DMS114 treated with DMSO at 0.1 percent for 48 hours (cell line): Measurements from ENCODE around the gene INPP1.
"Not testable (repeated sequence)": the region's sequence is repeated elsewhere in the genome, so short reads cannot be mapped to it uniquely, and the experiment has no call there.

ENCODE experiments used
- DNase-seq: peaks from one replicate; lab custom pipeline; 2025; ENCODE audit not compliant: unreplicated experiment; lab: John Stamatoyannopoulos, UW

Gene INPP1

DNA sequence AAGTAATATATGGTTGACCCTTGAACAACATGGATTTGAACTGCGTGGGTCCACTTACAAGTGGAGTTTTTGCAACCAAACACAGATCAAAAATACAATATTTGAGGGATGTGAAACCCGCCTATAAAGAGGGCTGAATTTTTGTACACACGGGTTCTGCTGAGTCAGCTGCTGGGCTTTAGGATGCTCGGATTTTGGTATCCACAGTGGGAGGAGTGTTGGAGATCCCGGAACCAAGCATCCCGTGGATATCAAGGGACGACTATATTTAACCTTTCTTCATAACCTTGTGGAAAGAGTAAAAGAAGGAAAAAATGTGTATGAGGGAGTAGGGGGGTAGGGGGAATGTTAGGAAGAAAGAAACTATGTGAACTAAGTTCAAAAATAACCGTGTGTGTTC, 10.0 kb upstream of the INPP1 start:
- no peak for DNase-seq

DNA sequence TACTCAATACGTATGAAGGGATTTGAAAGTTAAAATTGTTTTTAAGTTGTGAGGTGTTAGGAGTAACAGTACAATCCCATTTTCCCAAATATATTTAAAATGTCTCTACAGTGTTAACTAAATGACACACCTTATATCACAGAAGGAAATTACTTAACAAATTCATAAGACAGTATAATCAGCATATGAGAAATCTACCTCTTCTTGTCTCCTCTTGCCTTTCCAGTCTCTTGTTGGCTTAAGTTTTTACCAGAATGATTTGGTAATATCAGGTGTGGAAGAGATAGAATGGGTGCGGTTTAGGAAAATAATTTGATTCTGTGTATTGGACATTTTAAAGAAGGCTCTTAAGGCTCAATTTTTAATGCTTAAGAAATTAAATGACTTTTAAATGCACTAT, 9.5 kb upstream of the INPP1 start:
- no peak for DNase-seq

DNA sequence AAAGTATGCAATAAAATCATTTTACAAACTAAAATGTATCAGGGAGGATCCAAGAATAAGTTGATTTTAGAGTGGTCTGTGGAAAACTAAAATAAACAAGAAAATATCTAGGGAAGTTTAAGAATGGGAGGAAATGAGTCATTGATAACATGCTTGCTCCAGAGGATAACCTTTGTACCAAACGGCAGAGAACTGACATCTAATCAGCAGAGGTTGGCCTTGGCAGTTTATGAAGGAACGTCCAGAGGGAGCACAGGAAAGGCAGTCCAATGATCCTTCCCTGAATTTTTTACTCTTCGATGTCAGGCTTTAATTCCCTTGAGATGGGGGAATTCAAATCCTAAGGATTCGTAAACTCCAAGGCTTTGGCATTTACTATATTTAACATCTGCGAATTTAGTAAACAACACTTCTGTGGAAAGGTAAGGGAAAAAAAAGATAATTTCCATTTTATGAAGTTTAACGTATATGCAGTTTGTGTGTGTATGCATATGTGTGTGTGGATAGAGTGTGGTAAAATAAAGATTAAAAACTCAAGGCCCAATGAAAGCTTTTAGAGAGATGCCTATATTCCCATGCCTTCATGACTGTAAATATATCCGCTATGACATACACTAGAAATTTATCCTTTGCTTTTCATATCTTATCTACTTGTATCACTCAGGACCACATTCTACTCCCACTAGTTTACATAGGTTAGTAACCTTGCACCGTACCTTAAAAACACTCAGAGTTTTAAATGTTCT, 8.7 kb upstream of the INPP1 start:
- DNase-seq = no peak

DNA sequence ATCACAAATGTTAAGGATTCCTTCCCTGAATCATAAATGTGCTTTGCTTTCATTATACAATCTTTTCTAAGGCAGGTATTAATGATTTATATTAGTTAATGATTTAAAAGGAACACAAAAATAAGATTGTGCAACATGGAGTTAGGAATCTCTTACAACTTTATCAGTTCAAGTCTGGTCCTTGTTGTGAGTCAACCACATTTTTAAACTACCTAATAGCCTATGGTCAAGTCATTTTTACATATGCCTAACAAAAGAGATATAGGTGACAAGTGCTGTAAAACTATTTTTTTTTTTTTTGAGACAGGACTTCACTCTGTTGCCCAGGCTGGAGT, 8.2 kb upstream of the INPP1 start:
- DNase-seq = no peak

DNA sequence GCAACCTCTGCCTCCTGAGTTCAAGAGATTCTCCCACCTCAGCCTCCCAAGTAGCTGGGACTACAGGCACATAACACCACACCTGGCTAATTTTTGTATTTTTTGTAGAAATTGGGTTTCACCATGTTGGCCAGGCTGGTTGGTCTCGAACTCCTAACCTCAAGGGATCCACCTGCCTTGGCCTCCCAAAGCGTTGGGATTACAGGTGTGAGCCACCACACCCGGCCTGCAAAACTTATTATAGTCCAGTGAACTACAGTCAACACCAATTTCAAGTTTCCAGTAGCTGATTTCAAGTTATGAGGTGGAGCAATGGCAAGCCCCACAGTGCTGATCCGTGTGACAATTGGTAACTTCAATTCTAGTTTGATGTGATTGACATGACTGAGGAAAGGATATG, 7.8 kb upstream of the INPP1 start:
- DNase-seq = not testable (repeated sequence)

DNA sequence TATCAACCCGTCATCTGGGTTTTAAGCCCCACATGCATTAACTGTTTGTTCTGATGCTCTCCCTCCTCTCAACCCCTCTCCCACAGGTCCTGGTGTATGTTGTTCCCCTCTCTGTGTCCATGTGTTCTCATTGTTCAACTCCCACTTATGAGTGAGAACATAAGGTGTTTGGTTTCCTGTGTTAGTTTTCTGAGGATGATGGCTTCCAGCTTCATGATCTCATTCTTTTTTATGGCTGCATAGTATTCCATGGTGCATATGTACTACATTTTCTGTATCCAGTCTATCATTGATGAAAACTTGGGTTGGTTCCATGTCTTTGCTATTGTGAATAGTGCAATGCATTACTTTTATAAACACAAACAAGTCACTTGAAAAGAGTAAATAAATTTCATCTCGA, 7.0 kb upstream of the INPP1 start:
- DNase-seq = no peak

DNA sequence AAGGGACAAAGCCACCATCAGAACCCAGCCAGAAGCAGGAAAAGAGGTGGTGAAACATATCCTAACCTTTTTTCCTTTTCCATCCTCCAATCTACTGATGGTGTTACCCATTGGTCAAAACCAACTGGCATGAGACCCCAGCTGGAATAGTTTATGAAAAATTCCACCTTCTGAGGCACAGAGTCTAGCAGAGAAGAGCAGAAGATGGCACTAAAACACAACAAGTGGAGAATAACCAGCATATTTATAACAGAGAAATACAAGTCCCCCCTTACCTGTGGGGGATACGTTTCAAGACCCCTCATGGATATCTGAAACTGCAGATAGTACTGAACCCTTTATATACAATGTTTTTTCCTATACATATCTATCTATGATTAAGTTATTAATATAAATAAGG, 4.9 kb upstream of the INPP1 start:
- peak; percentile 8 for DNase-seq

DNA sequence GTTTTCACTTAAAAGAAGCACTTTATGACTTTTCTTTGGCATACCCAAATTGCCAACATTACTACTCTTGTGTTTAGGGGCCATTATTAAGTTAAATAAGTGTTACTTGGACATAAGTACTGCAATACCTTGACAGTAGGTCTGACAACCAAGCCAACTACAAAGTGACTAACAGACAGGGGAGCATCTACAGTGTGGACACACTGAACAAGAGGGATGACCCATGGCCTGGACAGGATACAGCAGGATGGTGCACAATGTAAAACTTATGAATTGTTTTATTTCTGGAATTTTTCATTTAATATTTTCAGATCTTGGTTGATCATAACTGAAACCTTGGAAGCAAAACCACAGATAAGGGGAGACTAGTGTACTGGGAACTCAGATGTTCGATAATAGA, 4.0 kb upstream of the INPP1 start:
- no peak for DNase-seq

DNA sequence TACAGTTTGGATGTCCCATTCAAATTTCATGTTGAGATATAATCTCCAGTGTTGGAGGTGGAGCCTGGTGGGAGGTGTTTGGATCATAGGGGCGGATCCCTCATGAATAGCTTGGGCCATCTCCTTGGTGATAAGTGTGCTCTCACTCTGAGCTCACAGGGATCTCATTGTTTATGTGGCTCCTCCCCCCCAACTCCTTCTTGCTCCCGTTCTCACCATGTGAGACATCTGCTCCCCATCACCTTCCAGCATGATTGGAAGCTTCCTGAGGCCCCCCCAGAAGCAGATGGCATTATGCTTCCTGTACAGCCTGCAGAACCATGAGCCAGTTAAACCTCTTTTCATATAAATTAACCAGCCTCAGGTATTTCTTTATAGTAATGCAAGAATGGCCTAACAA, 3.0 kb upstream of the INPP1 start:
- no peak for DNase-seq

DNA sequence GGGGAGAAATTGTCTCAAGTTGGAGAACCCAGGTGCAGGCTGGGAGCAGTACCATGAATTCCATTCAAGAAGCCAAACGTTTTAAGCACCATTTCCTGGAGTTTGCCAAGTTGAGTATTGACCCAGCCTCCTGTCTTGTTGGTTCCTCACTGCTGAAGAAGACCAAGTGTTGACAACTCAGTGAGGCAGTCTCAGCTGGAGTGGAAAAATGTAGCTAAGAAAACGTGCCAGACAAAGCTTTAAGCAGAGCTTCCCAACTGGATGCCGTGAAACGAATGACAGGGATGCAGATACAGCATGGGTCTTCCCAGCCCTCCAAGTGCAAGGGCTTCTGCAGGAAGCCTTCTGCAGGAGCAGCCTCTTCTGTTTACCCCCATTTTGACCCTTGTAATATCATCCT, 778 bp upstream of the INPP1 start:
- no peak for DNase-seq

DNA sequence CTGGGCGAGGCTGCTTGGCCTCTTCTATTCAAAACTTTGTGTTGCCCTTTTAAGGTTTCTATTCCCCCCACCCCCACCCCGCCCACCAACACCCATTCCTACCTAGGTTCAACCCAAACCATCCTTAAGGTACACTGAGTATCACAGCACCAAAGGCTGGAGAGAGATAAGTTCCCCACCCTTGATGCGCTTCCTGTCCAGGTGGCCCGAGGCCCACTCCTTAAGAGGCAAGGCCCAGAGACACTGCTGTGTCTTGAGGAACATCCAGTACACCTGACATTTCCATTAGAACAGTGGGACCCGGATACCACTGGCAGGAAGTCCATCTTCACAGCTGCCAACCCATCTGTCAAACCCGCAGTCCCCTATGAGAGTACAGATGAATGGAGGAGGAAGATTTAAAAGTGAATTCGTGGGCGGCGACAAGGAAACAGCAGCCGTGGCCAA, 277 bp upstream of the INPP1 start:
- no peak for DNase-seq

DNA sequence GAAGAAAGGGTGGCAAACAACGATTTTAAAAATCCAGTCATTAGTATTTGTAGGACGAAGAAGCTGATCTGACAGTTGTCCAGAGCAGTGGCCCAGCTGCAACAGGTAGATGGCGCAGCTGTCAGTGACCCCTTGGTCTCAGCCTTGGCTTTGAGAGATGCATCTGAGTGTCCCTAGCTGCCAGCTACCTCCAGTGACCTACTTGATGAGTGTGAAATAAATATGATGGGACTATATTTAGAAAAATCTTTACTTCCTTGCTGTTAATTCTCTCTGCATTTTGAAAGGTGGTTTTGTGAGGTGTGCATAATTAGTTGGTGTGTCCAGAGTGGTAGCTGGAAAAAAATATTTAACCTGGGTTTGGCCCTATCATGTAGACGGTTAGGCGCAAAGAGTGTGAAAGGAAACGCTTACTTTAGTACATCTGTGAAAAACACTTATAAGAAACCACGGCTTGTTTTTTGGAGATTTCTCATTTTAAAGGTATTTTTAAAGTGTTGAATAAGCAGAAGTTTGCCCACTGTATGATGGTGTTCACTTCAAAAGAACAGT, 963 bp downstream of the INPP1 start:
- DNase-seq = peak; percentile 8

DNA sequence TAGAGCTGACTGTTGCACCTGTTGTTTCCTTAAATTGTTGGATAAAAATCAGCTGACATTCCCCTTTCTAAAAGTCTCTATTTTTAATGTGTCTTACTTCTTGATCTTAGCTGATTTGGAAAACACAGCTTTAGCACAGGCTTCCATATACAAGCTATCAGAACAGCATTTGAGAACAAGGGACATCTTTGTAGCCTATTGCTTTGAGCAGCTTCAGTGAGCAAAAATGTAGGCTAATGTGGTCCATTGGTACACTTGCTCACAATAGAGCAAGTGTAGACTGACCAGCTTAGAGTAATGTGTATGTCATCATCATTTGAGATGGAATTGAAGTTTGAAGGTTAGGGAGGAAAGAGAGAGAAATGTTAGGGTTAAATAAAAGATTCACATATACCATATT, 7.0 kb downstream of the INPP1 start:
- no peak for DNase-seq

DNA sequence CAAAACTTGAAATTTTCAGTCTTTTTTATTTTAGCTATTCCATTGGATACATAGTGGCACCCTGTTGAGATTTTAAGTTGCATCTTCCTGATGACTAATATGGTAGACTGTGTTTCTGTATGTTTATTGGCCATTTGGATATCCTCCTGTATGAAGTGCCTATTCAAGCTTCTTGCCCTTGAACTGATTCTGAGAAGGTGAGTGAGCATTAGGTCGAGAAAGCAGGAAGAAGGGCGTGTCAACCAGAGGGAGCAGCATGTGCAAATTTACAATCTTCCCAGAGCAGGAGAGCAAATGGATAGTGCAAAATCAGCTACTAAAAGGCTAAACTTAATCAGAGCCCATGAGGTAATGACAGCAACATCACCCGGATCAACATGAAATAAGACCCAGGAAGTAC, 8.6 kb downstream of the INPP1 start:
- DNase-seq = no peak

DNA sequence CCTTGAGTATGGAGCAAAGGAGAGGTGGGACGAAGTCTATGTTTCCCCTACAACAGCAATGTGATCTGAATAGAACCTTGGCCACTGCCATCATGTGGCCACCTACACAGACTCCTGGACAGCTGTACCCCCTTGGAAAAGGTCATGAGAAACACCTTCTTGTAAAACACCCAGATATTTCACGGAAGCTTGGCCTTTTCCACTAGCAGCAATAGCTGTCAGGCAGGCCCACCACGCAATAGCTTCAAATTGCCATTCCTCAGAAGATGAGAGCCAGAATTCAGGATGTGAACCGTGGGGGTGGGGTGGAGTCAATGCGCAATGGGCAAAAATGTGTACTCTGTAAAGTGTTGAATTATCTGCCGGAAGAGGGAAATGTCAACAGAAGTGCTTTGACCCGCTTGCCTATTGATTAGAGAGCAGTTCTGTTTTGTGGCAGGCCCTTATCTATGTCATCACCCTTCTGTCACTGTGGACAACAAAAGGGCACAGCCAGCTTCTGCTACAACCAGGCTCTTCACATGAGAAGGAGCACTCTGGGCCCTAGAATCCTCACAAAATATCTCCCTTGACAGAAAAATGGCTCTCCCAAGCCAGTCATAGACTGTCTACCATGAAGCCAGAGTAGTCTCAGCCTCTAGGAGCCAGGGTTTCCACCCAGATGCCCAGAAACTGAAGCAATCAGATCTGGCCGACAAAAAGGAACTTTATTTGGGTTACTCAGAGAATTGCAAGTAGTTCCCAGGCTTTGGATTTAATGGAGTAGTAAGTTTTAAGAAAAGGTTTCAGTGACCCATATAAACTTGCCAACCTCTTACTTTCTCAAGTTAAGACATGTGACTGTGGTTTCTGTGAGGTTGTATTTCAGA, 9.5 kb downstream of the INPP1 start:
- DNase-seq = no peak

DNA sequence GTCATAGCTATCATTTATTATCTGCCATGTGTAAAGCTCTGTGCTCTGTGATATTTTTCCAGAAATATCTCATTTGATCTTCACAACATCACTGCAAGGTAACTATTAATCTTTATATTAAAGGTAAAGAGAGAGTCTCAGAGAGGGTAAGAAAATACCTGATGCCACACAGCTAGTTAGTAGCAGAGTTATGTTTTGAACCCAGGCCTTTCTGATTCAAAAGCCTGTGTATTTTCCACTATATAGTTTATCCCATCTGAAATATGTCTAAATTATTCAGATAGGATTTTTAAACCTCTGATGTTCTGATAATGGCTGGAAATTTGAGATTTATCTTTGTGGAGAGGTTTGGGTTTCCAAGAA, 10.1 kb downstream of the INPP1 start:
- DNase-seq = no peak

DNA sequence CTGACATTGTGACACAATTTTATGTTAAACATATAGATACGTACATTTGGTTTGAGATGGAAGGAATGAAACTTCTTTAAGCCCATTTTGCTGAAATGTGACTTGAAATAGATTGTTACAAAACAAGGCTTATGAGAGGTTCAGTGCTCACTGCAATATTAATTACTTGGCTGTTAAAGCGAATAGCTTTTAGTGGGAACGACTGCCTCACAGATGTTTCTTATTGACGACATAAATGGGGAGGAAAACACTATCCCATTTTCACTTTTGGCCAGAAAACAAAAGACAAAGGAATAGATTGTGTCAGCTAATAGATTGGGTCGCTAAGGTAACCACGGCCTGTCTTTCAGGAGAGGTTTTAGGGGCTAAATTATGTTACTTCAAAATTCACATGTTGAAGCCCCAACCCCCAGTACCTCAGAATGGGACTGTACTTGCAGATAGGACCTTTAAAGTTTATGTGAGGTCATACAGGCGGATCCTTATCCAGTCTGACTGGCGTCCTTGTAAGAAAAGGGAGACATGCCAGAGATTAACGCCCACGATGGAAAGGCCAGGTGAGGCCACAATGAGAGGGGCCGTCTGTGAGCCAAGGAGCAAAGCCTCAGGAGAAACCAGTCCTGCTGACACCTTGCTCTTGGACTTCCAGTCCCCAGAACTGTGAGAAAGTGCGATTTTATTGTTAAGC, 10.8 kb downstream of the INPP1 start:
- DNase-seq = no peak

DNA sequence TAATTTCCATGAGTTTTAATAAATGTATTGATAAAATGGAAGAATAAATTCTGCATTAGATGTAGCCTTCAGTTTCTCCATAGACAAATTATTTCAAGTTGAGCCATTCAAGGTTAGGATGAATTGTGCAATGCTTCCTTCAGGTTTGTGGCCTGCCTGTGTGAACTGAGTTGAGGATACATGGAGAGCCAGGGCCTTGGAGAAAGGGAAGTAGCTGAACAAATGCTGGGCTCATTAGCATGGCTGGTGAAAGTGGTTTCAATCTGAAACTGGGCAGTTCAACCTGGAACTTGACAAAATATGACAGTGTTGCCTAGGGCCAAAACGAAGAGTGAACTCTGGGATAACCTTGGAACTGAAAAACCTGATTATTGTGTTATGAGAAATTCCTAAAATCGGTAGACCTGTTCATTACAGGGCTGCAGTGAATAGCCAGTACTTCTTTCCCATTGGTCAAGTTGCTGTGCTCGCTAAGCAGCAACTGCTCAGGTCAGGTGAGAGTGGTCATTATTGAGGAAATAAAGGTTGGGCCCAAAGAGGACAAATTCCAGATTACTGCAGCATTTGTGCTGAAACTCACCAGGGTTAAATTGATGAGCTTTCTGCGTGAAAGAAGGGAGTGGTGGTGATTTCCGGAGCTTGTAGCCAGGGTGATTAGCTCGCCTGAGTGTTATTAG, 12.7 kb downstream of the INPP1 start:
- no peak for DNase-seq

DNA sequence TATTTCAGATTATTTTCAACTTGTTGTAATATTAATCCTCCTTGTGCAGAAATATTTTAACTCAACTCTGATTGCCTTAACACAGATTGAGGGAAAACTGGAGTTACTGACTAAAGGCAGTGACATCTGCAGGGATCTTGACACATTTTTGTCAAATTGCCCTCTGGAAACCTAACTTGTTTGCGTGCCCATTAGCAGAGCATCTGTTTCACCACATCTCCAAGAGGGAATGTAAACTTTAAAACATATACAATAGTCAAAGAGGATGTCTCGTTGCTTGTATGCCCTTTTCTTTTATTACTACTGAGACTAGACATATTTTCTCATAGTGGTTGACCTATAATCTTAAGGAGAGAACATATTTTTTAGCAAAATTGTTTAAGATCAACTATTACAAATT, 14.2 kb downstream of the INPP1 start:
- DNase-seq = no peak

DNA sequence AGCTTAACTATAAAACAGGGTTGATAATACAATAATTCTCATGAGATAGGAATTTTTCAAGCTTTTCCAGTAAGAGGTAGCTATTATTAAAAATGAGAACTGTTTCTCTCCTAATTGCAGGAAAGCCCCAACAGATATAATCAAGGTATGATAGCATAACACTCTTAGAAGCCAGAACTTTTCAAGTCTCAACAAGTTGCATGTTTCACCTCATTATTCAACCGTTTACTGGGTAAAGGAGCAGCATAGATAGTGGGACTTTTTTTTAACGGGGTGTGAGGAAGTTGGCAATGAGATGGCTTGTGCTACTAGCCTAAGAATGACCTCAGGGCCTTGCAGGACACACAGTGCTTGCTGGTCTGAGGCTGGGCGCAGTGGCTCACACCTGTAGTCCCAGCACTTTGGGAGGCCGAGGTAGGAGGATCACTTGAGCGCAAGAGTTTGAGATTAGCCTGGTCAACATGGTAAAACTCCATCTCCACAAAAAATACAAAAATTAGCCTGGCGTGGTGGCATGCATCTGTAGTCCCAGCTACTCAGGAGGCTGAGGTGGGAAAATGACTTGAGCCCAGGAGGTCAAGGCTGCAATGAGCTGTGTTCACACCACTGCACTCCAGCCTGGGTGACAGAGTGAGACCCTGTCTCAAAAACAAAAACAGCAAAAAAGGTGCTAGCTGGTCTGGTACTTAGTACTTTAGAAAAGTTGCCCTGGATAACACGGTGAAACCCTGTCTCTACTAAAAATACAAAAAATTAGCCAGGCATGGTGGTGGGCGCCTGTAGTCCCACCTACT, 15.5 kb downstream of the INPP1 start:
- not testable (repeated sequence) for DNase-seq
